ENCODE results near the gene PIH1D1. TPM values are rescaled to one million over a fixed set of nuclear protein-coding genes. Genes with fewer than 3 reads are reported as not detected.
"Not testable (repeated sequence)": the region's sequence is repeated elsewhere in the genome, so short reads cannot be mapped to it uniquely, and the experiment has no call there.

Gene PIH1D1
- total and polyA plus RNA-seq, 5 donors = 34.9 to 43.8 (median 37.2) TPM

GRCh38 chr19:49475995-49476880 lies 24.6 kb upstream of the PIH1D1 start:
- 49% methylated on average over 27 of the region's 27 CpGs for WGBS
- Histone ChIP-seq H3K4me3 (ENCODE audit: low read length) (no peak overlapping the region), H3K9me3 (ENCODE audit: control insufficient read depth, low read length) (no peaks in the 10 kb centered on the region), H3K4me1 (ENCODE audit: control insufficient read depth, insufficient read depth, low read length) (no peaks in the 10 kb centered on the region), H3K27me3 (ENCODE audit: control insufficient read depth, insufficient read depth) (no peaks in the 10 kb centered on the region), H3K27ac (ENCODE audit: low read length) (no peak overlapping the region)
- peak; percentile 39 to 41 for ATAC-seq
- intact Hi-C loops (cut with DNase I) = loop anchor here in 2 of 4 donors (2.0 kb wide), 1 partner anchor 71 kb away; no protein-coding TSS in a partner anchor
- peak; percentile 68 to 85 (median 84) for DNase-seq

- 65% methylated on average over 15 of the region's 15 CpGs for WGBS
- Histone ChIP-seq H3K4me1 (ENCODE audit: control insufficient read depth, insufficient read depth, low read length) (no peaks in the 10 kb centered on the region), H3K9me3 (ENCODE audit: control insufficient read depth, low read length) (no peaks in the 10 kb centered on the region), H3K27me3 (ENCODE audit: control insufficient read depth, insufficient read depth) (no peaks in the 10 kb centered on the region), H3K27ac (ENCODE audit: low read length) (no peak overlapping the region), H3K4me3 (ENCODE audit: low read length) (no peak overlapping the region)
- DNase-seq (no peak), ATAC-seq (no peak)
- intact Hi-C loops (cut with DNase I) = loop anchor here in 2 of 4 donors (2.0 kb wide), 1 partner anchor 71 kb away; no protein-coding TSS in a partner anchor
Observed at GRCh38 chr19:49475191-49475917, 23.7 kb upstream of the PIH1D1 start.

DNA sequence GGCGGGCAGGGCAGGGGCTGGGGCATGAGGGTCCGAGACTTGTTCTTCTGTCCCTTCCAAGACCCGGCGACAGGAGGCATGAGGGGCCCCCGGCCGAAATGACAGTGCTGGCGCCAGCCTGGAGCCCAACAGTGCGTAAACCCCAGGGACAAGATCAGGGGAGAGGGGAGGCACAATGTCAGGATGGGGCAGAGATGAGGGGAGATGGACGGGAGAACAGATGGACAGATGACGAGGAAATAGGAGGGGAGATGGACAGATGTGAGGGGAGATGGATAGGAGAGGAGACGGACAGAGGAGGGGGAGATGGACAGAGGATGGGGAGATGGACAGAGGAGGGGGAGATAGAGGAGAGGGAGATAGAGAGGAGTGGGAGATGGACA lies 22.9 kb upstream of the PIH1D1 start:
- no peaks in the 10 kb centered on the region for H3K9me3 ChIP-seq (ENCODE audit: control insufficient read depth, low read length)
- no peaks in the 10 kb centered on the region for H3K4me1 ChIP-seq (ENCODE audit: control insufficient read depth, insufficient read depth, low read length)
- H3K27me3 ChIP-seq (ENCODE audit: control insufficient read depth, insufficient read depth) = no peaks in the 10 kb centered on the region
- intact Hi-C loops (cut with DNase I) = loop anchor here in 2 of 4 donors (2.0 kb wide), 1 partner anchor 72 kb away; no protein-coding TSS in a partner anchor
- peak overlapping the region; percentile 47 for H3K4me3 ChIP-seq (ENCODE audit: low read length)
- ATAC-seq (no peak), DNase-seq (peak in 1 of 3 donors; percentile 67)
- H3K27ac ChIP-seq (ENCODE audit: low read length) = peak overlapping the region; percentile 71
- WGBS = 7% methylated on average over 11 of the region's 11 CpGs

DNA sequence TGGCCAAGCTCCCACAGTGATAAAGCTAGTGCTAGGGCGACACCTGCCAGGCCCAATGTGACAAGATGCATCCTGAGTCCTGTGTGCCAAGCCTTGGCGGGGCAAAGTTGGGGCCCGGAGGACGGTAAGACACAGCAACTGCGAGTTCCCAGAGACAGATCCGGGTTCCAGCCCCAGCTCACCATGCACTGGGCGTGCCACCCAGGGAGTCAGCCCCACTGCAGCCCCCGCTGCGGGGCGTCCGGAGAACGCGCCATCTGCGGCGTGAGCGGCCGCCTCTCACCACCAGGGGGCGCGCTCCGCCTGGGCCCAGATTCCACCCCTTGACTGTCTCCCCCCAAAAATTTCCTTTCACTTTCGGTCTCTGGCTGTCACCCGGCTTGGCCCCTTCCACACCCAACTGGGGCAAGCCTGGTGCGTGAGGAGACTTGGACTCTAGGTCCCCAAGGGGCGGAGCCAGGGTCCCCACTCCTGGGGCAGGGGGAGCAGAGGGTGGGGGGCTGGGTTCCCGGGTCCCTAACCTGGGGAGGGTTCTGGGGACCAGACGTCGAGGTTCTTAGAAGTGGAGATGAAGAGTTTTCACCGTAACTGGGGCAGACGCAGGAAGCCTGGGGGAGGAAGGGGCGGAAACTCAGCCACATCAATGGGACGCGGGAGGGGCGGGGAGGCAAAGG lies 22.4 kb upstream of the PIH1D1 start, which contains the start of gene FLT3LG:
TSS of gene FLT3LG (plus strand) at position 348 of the 674 bp plus-strand sequence. CDS start 425 bp downstream, outside the sequence.
- peak; percentile 72 to 75 for ATAC-seq
- Histone ChIP-seq H3K4me3 (ENCODE audit: low read length) (peak within 1 kb of the TSS; percentile 47), H3K27me3 (ENCODE audit: control insufficient read depth, insufficient read depth) (no peaks in the 10 kb centered on the region), H3K4me1 (ENCODE audit: control insufficient read depth, insufficient read depth, low read length) (no peaks in the 10 kb centered on the region), H3K9me3 (ENCODE audit: control insufficient read depth, low read length) (no peaks in the 10 kb centered on the region), H3K27ac (ENCODE audit: low read length) (peak within 1 kb of the TSS; percentile 71)
- peak; percentile 77 to 91 (median 91) for DNase-seq
- intact Hi-C loops (cut with DNase I) = loop anchor here in 2 of 4 donors (2.0 kb wide), 1 partner anchor 73 kb away; no protein-coding TSS in a partner anchor
- 1% methylated on average over 33 of the region's 33 CpGs for WGBS

GRCh38 chr19:49473501-49473867 lies 21.9 kb upstream of the PIH1D1 start:
- Histone ChIP-seq H3K4me3 (ENCODE audit: low read length) (peak overlapping the region; percentile 47), H3K27ac (ENCODE audit: low read length) (peak overlapping the region; percentile 17)
- H3K9me3 ChIP-seq (ENCODE audit: control insufficient read depth, low read length); ATAC-seq; DNase-seq; H3K4me1 ChIP-seq (ENCODE audit: control insufficient read depth, insufficient read depth, low read length); intact Hi-C loops (cut with DNase I); H3K27me3 ChIP-seq (ENCODE audit: control insufficient read depth, insufficient read depth): not testable (repeated sequence)
- 69% methylated on average over 9 of the region's 9 CpGs for WGBS

DNA sequence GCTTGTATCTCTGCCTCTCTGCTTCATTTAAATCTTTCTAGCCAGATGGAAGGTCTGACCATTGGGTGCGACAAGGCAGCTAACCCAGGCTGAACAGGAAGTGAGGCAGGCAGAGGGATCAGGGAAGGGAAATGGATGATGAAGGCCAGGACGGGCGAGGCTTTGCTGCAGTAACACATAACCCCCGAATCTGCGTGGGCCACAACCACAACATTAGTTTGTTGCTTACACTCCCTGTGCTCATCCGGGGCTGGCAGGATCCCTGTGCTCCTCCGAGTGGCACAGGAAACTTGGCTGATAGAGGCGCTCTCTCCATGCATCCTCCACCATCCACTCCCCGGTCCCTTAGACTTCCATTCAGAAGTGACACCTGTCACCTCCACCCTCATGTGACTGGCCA lies 21.3 kb upstream of the PIH1D1 start:
- Histone ChIP-seq H3K9me3 (ENCODE audit: control insufficient read depth, low read length) (no peaks in the 10 kb centered on the region), H3K27me3 (ENCODE audit: control insufficient read depth, insufficient read depth) (no peaks in the 10 kb centered on the region), H3K27ac (ENCODE audit: low read length) (no peak overlapping the region), H3K4me3 (ENCODE audit: low read length) (no peak overlapping the region), H3K4me1 (ENCODE audit: control insufficient read depth, insufficient read depth, low read length) (peaks cover 5% of the 10 kb centered on the region)
- DNase-seq (no peak), ATAC-seq (no peak)
- WGBS = 67% methylated on average over 9 of the region's 9 CpGs
- intact Hi-C loops (cut with DNase I) = no loop called here

DNA sequence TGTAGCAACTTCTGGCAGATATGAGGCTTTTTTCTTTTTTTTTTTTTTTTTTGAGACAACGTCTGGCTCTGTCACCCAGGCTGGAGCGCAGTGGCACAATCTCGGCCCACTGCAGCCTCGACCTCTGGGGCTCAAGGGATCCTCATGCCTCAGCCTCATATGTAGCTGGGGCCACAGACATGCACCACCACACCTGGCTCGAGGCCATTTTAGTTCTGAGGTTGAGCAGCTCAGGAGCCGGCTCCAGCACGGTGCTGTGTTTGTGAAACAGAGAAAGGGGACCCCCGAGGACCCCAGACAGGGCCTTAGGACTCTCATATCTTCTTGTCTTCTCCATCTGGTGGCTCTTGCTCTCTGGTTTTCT lies 19.0 kb upstream of the PIH1D1 start:
- DNase-seq = peak in 1 of 3 donors; percentile 74
- ATAC-seq = no peak
- 73% methylated on average over 8 of the region's 8 CpGs for WGBS

DNA sequence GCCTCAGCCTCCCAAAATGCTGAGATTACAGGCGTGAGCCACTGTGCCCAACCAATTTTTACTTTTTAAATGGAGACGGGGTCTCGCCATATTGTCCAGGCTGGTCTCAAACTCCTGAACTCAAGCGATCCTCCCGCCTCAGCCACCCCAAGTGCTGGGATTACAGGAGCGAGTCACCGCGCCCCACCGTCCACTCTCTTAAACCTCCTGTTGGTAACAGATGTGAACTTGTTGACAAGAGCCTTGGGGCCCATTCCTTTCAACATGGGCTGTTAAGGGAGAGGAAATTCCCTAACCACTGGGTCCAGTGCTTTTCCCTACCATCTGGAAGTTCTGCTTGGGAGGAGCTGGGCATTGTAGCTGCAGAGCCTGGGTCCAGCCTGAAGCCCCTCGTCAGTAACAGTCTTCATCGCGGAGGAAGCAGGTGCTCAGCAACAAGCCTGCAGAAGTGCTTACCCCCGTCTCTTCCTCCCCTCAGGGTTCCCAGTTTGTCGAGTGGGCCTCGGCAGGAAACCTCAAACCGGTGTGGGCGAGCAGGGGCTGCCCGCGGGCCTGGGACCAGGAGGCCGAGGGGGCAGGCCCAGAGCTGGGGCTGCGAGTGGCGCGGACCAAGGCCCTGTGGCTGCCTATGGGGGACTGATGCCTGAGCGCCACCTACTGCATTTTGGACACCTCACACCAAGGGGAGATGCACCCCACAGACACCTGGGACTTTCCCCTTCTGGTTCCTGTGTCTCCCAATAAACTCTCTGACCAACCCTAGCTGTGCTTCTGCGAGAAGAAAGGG lies 18.4 kb upstream of the PIH1D1 start:
- ATAC-seq = no peak
- H3K4me1 ChIP-seq (ENCODE audit: control insufficient read depth, insufficient read depth, low read length) = peaks cover 5% of the 10 kb centered on the region
- peak in 2 of 3 donors; percentile 71 to 74 for DNase-seq
- H3K27me3 ChIP-seq (ENCODE audit: control insufficient read depth, insufficient read depth) = no peaks in the 10 kb centered on the region
- no peak overlapping the region for H3K4me3 ChIP-seq (ENCODE audit: low read length)
- intact Hi-C loops (cut with DNase I) = no loop called here
- no peaks in the 10 kb centered on the region for H3K9me3 ChIP-seq (ENCODE audit: control insufficient read depth, low read length)
- 85% methylated on average over 25 of the region's 25 CpGs for WGBS
- peak overlapping the region; percentile 21 for H3K27ac ChIP-seq (ENCODE audit: low read length)

More for the DNA sequence above, 19.0 kb upstream of the PIH1D1 start:
- H3K27ac ChIP-seq (ENCODE audit: low read length) = no peak overlapping the region
- intact Hi-C loops (cut with DNase I) = no loop called here
- peaks cover 5% of the 10 kb centered on the region for H3K4me1 ChIP-seq (ENCODE audit: control insufficient read depth, insufficient read depth, low read length)
- H3K9me3 ChIP-seq (ENCODE audit: control insufficient read depth, low read length) = no peaks in the 10 kb centered on the region
- no peaks in the 10 kb centered on the region for H3K27me3 ChIP-seq (ENCODE audit: control insufficient read depth, insufficient read depth)
- no peak overlapping the region for H3K4me3 ChIP-seq (ENCODE audit: low read length)

DNA sequence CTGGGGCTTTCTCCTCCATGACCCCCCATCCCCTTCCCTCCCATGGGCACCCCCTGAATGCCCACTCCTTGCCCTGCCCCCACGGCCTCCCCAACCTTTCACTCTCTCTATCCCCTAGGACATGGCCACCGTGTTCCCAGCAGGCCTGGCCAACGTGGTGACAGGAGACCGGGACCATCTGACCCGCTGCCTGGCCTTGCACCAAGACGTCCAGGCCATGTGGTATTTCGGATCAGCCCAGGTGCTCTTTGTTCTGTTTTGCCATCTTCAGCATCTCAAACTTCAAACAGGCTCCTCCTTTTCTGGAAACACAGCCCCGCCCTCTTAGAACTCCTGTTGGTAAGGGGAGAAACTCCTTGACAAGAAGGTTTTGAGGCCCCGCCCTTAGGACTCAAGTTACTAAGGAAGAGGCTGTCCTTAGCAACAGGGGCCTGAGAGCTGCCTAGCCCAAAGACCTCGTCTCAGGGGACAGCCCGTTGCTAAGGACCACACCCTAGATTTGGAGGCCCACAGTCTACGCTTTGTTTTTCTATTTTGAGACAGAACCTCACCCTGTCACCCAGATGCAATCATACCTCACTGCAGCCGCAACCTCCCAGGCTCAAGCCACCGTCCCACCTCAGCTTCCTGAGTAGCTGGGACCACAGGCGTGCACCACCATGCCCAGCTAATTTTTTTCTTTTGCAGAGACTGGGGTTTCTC lies 17.3 kb upstream of the PIH1D1 start:
- 42% methylated on average over 15 of the region's 15 CpGs for WGBS
- ATAC-seq (peak; percentile 89 to 94), DNase-seq (peak; percentile 90 to 94 (median 93))
- intact Hi-C loops (cut with DNase I) = no loop called here
- Histone ChIP-seq H3K27me3 (ENCODE audit: control insufficient read depth, insufficient read depth) (no peaks in the 10 kb centered on the region), H3K27ac (ENCODE audit: low read length) (peak overlapping the region; percentile 71), H3K4me3 (ENCODE audit: low read length) (no peak overlapping the region), H3K9me3 (ENCODE audit: control insufficient read depth, low read length) (no peaks in the 10 kb centered on the region), H3K4me1 (ENCODE audit: control insufficient read depth, insufficient read depth, low read length) (peaks cover 5% of the 10 kb centered on the region)
